RPMI8226 (cell line): Measurements from ENCODE around the gene NF1.
"Not testable (repeated sequence)": the region's sequence is repeated elsewhere in the genome, so short reads cannot be mapped to it uniquely, and the experiment has no call there.

Experiments
- DNase-seq: peaks from one replicate; pipeline ENCODE4 v3.0.0-alpha.2; 2015

NF1 gene

GRCh38 chr17:31364012-31364411, 269.2 kb downstream of the NF1 start:
- no peak for DNase-seq

GRCh38 chr17:31366088-31366487, 271.3 kb downstream of the NF1 start:
- no peak for DNase-seq

- DNase-seq: no peak
Observed at GRCh38 chr17:31369266-31369665, 274.5 kb downstream of the NF1 start.

GRCh38 chr17:31371511-31372097, 276.8 kb downstream of the NF1 start:
- peak; percentile 81 for DNase-seq

GRCh38 chr17:31373150-31374093, 278.6 kb downstream of the NF1 start:
- peak; percentile 72 for DNase-seq

GRCh38 chr17:31374094-31374447, 279.3 kb downstream of the NF1 start:
- no peak for DNase-seq

- no peak for DNase-seq
Observed at GRCh38 chr17:31374503-31374902, 279.7 kb downstream of the NF1 start.

- DNase-seq: no peak
Observed at GRCh38 chr17:31378638-31379037, 283.9 kb downstream of the NF1 start.

- DNase-seq: no peak
Observed at GRCh38 chr17:31379597-31380205, 284.9 kb downstream of the NF1 start.

GRCh38 chr17:31381165-31381668, 286.4 kb downstream of the NF1 start:
- no peak for DNase-seq

- not testable (repeated sequence) for DNase-seq
Observed at GRCh38 chr17:31382668-31383275, 288.0 kb downstream of the NF1 start.

GRCh38 chr17:31383488-31383887, 288.7 kb downstream of the NF1 start:
- DNase-seq: not testable (repeated sequence)

- DNase-seq: no peak
Observed at GRCh38 chr17:31385428-31386285, 290.9 kb downstream of the NF1 start.

- DNase-seq: no peak
Observed at GRCh38 chr17:31386542-31387075, 291.8 kb downstream of the NF1 start.

- DNase-seq: no peak
Observed at GRCh38 chr17:31387438-31387837, 292.7 kb downstream of the NF1 start.

GRCh38 chr17:31388351-31388750, 293.6 kb downstream of the NF1 start:
- DNase-seq: no peak

GRCh38 chr17:31388770-31389656, 294.2 kb downstream of the NF1 start:
- DNase-seq: peak; percentile 54

GRCh38 chr17:31389657-31390381, 295.0 kb downstream of the NF1 start:
- DNase-seq: no peak

GRCh38 chr17:31390426-31390747, 295.6 kb downstream of the NF1 start:
- DNase-seq: no peak

- DNase-seq: no peak
Observed at GRCh38 chr17:31390748-31391495, 296.1 kb downstream of the NF1 start.
